Activated CD4-positive, CD25-positive, alpha-beta regulatory T cell treated with anti-CD3 and anti-CD28 coated beads, Interleukin-2, amount 50 U/mL, for 72 hours (primary cell): ENCODE measurements around the gene CELF2.

Experiments used
- DNase-seq: peaks from one replicate; pipeline ENCODE4 v3.0.0; 2021

Gene CELF2

GRCh38 chr10:11307937-11308336 lies 290.3 kb downstream of the CELF2 start:
- no peak for DNase-seq

GRCh38 chr10:11311027-11311426 lies 293.4 kb downstream of the CELF2 start:
- DNase-seq: no peak

GRCh38 chr10:11313463-11313862 lies 295.8 kb downstream of the CELF2 start:
- DNase-seq: no peak

- no peak for DNase-seq
Measured at GRCh38 chr10:11317936-11318670, 300.4 kb downstream of the CELF2 start.

- no peak for DNase-seq
Measured at GRCh38 chr10:11318826-11319598, 301.3 kb downstream of the CELF2 start.

- no peak for DNase-seq
Measured at GRCh38 chr10:11319990-11320602, 302.4 kb downstream of the CELF2 start.

- no peak for DNase-seq
Measured at GRCh38 chr10:11320809-11321520, 303.3 kb downstream of the CELF2 start.

- no peak for DNase-seq
Measured at GRCh38 chr10:11322698-11323097, 305.0 kb downstream of the CELF2 start.

GRCh38 chr10:11324761-11325321 lies 307.2 kb downstream of the CELF2 start:
- DNase-seq: no peak

GRCh38 chr10:11325817-11326216 lies 308.1 kb downstream of the CELF2 start:
- no peak for DNase-seq

- no peak for DNase-seq
Measured at GRCh38 chr10:11326241-11326640, 308.6 kb downstream of the CELF2 start.

GRCh38 chr10:11326913-11327616 lies 309.4 kb downstream of the CELF2 start:
- no peak for DNase-seq

- no peak for DNase-seq
Measured at GRCh38 chr10:11328264-11329061, 310.8 kb downstream of the CELF2 start.

- no peak for DNase-seq
Measured at GRCh38 chr10:11329062-11329673, 311.5 kb downstream of the CELF2 start.

GRCh38 chr10:11330383-11331045 lies 312.8 kb downstream of the CELF2 start:
- DNase-seq: no peak

- DNase-seq: no peak
Measured at GRCh38 chr10:11331046-11331577, 313.4 kb downstream of the CELF2 start.

GRCh38 chr10:11331726-11332125 lies 314.1 kb downstream of the CELF2 start:
- no peak for DNase-seq

- DNase-seq: no peak
Measured at GRCh38 chr10:11332846-11333245, 315.2 kb downstream of the CELF2 start.

GRCh38 chr10:11334436-11334835 lies 316.8 kb downstream of the CELF2 start:
- no peak for DNase-seq

- DNase-seq: no peak
Measured at GRCh38 chr10:11335167-11335652, 317.5 kb downstream of the CELF2 start.
